HepG2 (cell line): ENCODE data around the gene CCDC57. TPM values are rescaled to one million over a fixed set of nuclear protein-coding genes. Genes with fewer than 3 reads are reported as not detected.

Source experiments
- ELF3 ChIP-seq: IDR thresholded peaks from 2 replicates; pipeline ENCODE4 v1.6.1; 2016; ENCODE audit warnings: missing genetic modification reagents, missing compliant biosample characterization
- FOXO4 ChIP-seq: sonication (generic); formaldehyde crosslinking; conservative IDR thresholded peaks from 2 replicates; pipeline ENCODE4 v1.8.1; 2023; ENCODE audit warnings: missing genetic modification reagents
- GATAD2A ChIP-seq: IDR thresholded peaks from 2 replicates; pipeline ENCODE4 v1.6.1; 2016
- HMGXB3 ChIP-seq: sonication (generic); formaldehyde crosslinking; IDR thresholded peaks from 2 replicates; pipeline ENCODE4 v1.4.0; 2020; ENCODE audit warnings: missing genetic modification reagents, borderline replicate concordance
- IKZF5 ChIP-seq: IDR thresholded peaks from 2 replicates; pipeline ENCODE4 v1.6.1; 2018; ENCODE audit warnings: missing genetic modification reagents, mild to moderate bottlenecking, missing compliant biosample characterization
- NFAT5 ChIP-seq: sonication (generic); formaldehyde crosslinking; IDR thresholded peaks from 2 replicates; pipeline ENCODE4 v1.4.0; 2020; ENCODE audit warnings: missing genetic modification reagents
- PITX1 ChIP-seq: sonication (generic); formaldehyde crosslinking; IDR thresholded peaks from 2 replicates; pipeline ENCODE4 v1.5.1; 2020; ENCODE audit warnings: mild to moderate bottlenecking, missing genetic modification reagents
- SIN3B ChIP-seq: fragments of 150-350 bp; IDR thresholded peaks from 2 replicates; pipeline ENCODE4 v1.6.1; 2014; ENCODE audit warnings: low read length
- TFDP2 ChIP-seq: sonication (generic); formaldehyde crosslinking; IDR thresholded peaks from 2 replicates; pipeline ENCODE4 v1.4.0; 2020; ENCODE audit warnings: missing genetic modification reagents
- ZEB1 ChIP-seq: IDR thresholded peaks from 2 replicates; pipeline ENCODE4 v1.6.1; 2012; ENCODE audit warnings: mild to moderate bottlenecking, low read depth, inconsistent platforms; ENCODE audit not compliant: insufficient replicate concordance
- ZNF12 ChIP-seq: sonication (generic); formaldehyde crosslinking; IDR thresholded peaks from 2 replicates; pipeline ENCODE4 v1.5.0; 2020; ENCODE audit warnings: missing genetic modification reagents
- ZNF282 ChIP-seq: fragments of 450-650 bp; IDR thresholded peaks from 2 replicates; pipeline ENCODE4 v1.6.1; 2018; ENCODE audit not compliant: partially characterized antibody
- ZNF30 ChIP-seq: sonication (generic); formaldehyde crosslinking; IDR thresholded peaks from 2 replicates; pipeline ENCODE4 v1.5.0; 2020; ENCODE audit warnings: mild to moderate bottlenecking, missing genetic modification reagents
- ZNF639 ChIP-seq: conservative IDR thresholded peaks from 2 replicates; pipeline ENCODE4 v1.6.1; 2018; ENCODE audit warnings: missing genetic modification reagents
- ZSCAN21 ChIP-seq: sonication (generic); formaldehyde crosslinking; IDR thresholded peaks from 2 replicates; pipeline ENCODE4 v1.8.0; 2022; ENCODE audit warnings: mild to moderate bottlenecking, missing genetic modification reagents, moderate library complexity, borderline replicate concordance
- polyA plus RNA-seq, 8 experiments: library from polyadenylated mRNA; depleted of rRNA in 3 of 8; stranded (reverse) in 7 of 8; unstranded in 1 of 8; fragments of >200 nt; fragmentation: Illumina TruSeq in 4 of 8; extraction: Trizol in 4 of 8; gene quantifications; 2 replicates each; pipeline versions ENCODE4 v1.2.1 to v1.2.3, GENCODE V29; 2011 to 2016; ENCODE audit warnings: low read depth in 4 of 8, missing spikeins in 1 of 8, mixed read lengths in 1 of 8; ENCODE audit not compliant: insufficient read depth in 1 of 8
- total RNA-seq, 5 experiments: library from RNA; depleted of rRNA; stranded (reverse); fragments of >200 nt; fragmentation: Illumina TruSeq; extraction: Trizol; gene quantifications; 2 replicates each; pipeline ENCODE4 v1.2.3, GENCODE V29; 2016; ENCODE audit warnings: low read depth in 1 of 5

CCDC57 gene
- total and polyA plus RNA-seq, 2 of the 13 experiments (the other 11 are each of a cell fraction or from before 2014, with no cell fraction given) = 59.3 to 59.9 TPM

GRCh38 chr17:82228278-82228841 lies 15.7 kb upstream of the CCDC57 start (continued):
- no peak; the same call in 1 of the 2 replicates for TF ChIP-seq NFAT5 (CRISPR knock-in tag)
- TF ChIP-seq FOXO4 (CRISPR knock-in tag) = no peak
- no peak for TF ChIP-seq PITX1 (CRISPR knock-in tag)
- TF ChIP-seq TFDP2 (CRISPR knock-in tag) = no peak; the same call in 1 of the 2 replicates
- no peak for TF ChIP-seq SIN3B
- TF ChIP-seq ZNF12 = no peak
- no peak; the same call in 1 of the 2 replicates for TF ChIP-seq ZSCAN21 (CRISPR knock-in tag)
- TF ChIP-seq GATAD2A (CRISPR knock-in tag) = no peak
- peak; percentile 33; the same call in 1 of the 2 replicates for TF ChIP-seq ZNF639 (CRISPR knock-in tag)
- TF ChIP-seq ZNF30 (CRISPR knock-in tag) = no peak
- TF ChIP-seq ELF3 (CRISPR knock-in tag) = peak; percentile 63; the same call in 1 of the 2 replicates
- peak; percentile 69; the same call in 1 of the 2 replicates for TF ChIP-seq IKZF5
- no peak for TF ChIP-seq HMGXB3 (CRISPR knock-in tag)
- no peak for TF ChIP-seq ZEB1
- TF ChIP-seq ZNF282 = no peak
